Gastrocnemius medialis (tissue), 4 donors: ENCODE measurements around the gene ARHGAP26.

Source experiments
- POLR2A ChIP-seq, 2 donors: fragments of 450-650 bp; IDR thresholded peaks; one replicate each; pipeline ENCODE4 v1.6.1; 2017; ENCODE audit warnings: antibody characterized with exemption in 2 of 2, mild to moderate bottlenecking in 2 of 2, moderate library complexity in 2 of 2
- TF ChIP-seq, protein P1 (sequence below), 5 experiments: fragments of 450-650 bp in 3 of 5; fragments of 200-600 bp in 2 of 5; sonication (generic) in 2 of 5; IDR thresholded peaks in 4 of 5; conservative IDR thresholded peaks in 1 of 5; 1 replicate in 4 of 5; 2 replicates in 1 of 5; pipeline ENCODE4 v1.5.1; 2016 to 2019; ENCODE audit warnings: antibody characterized with exemption in 5 of 5, mild to moderate bottlenecking in 3 of 5, moderate library complexity in 3 of 5

DNA sequence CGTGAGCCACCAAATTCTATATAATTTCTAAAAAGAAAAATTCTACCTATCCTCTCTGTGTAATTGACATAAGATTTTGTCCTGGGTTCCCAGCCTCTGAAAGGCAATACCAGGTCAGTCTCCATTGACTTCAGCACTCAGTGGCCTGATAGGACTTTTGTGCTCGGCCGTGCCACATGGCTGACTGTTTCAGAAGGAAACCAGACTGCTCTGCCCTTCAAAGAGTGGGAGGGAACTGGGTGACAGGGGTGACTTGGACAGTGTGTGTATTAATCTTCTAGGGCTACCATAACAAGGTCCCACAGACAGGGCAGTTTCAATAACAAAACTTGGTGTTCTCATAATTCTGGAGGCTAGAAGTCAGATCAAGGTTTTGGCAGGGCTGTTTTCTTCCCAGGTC, 43.0 kb downstream of the ARHGAP26 start:
- TF ChIP-seq, protein P1, sequence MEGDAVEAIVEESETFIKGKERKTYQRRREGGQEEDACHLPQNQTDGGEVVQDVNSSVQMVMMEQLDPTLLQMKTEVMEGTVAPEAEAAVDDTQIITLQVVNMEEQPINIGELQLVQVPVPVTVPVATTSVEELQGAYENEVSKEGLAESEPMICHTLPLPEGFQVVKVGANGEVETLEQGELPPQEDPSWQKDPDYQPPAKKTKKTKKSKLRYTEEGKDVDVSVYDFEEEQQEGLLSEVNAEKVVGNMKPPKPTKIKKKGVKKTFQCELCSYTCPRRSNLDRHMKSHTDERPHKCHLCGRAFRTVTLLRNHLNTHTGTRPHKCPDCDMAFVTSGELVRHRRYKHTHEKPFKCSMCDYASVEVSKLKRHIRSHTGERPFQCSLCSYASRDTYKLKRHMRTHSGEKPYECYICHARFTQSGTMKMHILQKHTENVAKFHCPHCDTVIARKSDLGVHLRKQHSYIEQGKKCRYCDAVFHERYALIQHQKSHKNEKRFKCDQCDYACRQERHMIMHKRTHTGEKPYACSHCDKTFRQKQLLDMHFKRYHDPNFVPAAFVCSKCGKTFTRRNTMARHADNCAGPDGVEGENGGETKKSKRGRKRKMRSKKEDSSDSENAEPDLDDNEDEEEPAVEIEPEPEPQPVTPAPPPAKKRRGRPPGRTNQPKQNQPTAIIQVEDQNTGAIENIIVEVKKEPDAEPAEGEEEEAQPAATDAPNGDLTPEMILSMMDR (IDR thresholded peaks at IDR 0.05 in 4 of 5, conservative IDR thresholded peaks at IDR 0.05 in 1 of 5) = no peak
- TF ChIP-seq POLR2A (IDR thresholded peaks at IDR 0.05) = no peak
